NT2/D1 (cell line): ENCODE results near the gene ARHGAP33.

Source experiments
- SUZ12 ChIP-seq: IDR thresholded peaks from 2 replicates; pipeline ENCODE4 v1.6.1; 2011; ENCODE audit not compliant: insufficient read length, insufficient read depth; ENCODE audit errors: extremely low read depth
- YY1 ChIP-seq: IDR thresholded peaks from 2 replicates; pipeline ENCODE4 v1.6.1; 2011; ENCODE audit not compliant: insufficient read length, insufficient read depth
- ZNF274 ChIP-seq: IDR thresholded peaks from 2 replicates; pipeline ENCODE4 v1.6.1; 2011; ENCODE audit warnings: mild to moderate bottlenecking, low read depth, low read length

DNA sequence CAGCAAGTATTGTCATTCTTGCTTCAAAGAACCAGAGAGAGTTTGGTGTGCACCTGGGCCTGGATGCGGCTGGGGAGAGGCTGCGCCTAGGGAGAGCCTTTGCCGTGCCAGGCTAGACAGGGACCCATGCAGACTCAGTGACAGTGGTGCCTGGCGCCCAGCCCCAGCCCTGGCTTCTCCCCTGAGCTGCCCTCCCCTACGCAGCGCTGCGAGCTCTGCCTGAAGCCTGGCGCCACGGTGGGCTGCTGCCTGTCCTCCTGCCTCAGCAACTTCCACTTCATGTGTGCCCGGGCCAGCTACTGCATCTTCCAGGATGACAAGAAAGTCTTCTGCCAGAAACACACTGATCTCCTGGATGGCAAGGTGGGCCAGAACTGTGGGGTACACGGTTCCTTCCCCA is 45.6 kb upstream of the ARHGAP33 start:
- no peak for TF ChIP-seq SUZ12
- no peak for TF ChIP-seq YY1
- TF ChIP-seq ZNF274 = no peak
